Activated T-helper 2 cell treated with anti-CD3 and anti-CD28 coated beads, Interferon-gamma antibody, Interleukin-2, Interleukin-4, amounts not matched to agents 10 μg/mL and 5 μg/mL and 100 μg/mL, durations not matched to agents 14 hours and 24 hours and 36 hours (primary cell): Measurements from ENCODE around the gene PLPP6. TPM values are rescaled to one million over a fixed set of nuclear protein-coding genes. Genes with fewer than 3 reads are reported as not detected.

ENCODE experiments used
- DNase-seq: peaks from one replicate; pipeline ENCODE4 v3.0.0; 2021; ENCODE audit warnings: low spot score
- H3K27ac Mint-ChIP-seq: one replicate; pipeline ENCODE4 v1.8.0; 2021; ENCODE audit warnings: mixed read lengths
- H3K27me3 Mint-ChIP-seq: one replicate; pipeline ENCODE4 v1.8.0; 2021; ENCODE audit warnings: low read depth, mixed read lengths
- H3K36me3 Mint-ChIP-seq: one replicate; pipeline ENCODE4 v1.8.0; 2021; ENCODE audit warnings: low read depth, mixed read lengths
- H3K4me1 Mint-ChIP-seq: one replicate; pipeline ENCODE4 v1.8.0; 2021; ENCODE audit warnings: low read depth, mixed read lengths
- H3K4me3 Mint-ChIP-seq: one replicate; pipeline ENCODE4 v1.8.0; 2021; ENCODE audit warnings: low read depth, mild to moderate bottlenecking, moderate library complexity, mixed read lengths
- H3K9me3 Mint-ChIP-seq: one replicate; pipeline ENCODE4 v1.8.0; 2021; ENCODE audit warnings: mixed read lengths
- intact Hi-C: fragments of 100-400 bp; cut with micrococcal nuclease; formaldehyde crosslinking; loops from one replicate; pipeline ENCODE4 v1.15.1; 2023
- total RNA-seq: library from RNA; stranded (reverse); gene quantifications from 2 replicates; pipeline ENCODE4 v1.2.3, GENCODE V29; 2022

PLPP6 gene
- total RNA-seq, 1 donor from 2014 or later, result 5.9 TPM

DNA sequence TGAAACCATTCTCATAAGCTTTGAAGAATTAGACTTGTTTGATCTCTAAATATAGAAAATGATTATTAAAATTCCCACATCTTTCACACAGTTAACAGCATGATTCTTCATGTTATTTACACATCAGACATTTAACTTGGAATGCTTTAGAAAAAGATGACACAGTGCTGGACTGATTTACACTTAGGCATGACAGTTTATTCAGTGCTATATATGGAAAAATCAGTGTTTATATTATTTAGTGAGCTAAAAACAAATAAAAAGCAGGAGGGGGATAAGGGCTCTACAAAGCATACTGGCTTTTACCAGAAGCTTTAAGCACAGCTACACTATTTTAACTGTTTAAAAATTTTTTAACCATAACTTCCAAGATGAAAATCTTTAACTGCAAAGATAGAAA, 47.3 kb downstream of the PLPP6 start:
- H3K27me3 Mint-ChIP-seq, result no peaks in the 10 kb centered on the region
- DNase-seq, result no peak
- H3K4me3 Mint-ChIP-seq, result no peak overlapping the region
- H3K4me1 Mint-ChIP-seq, result peaks cover 11% of the 10 kb centered on the region
- intact Hi-C loops, result no loop called here
- H3K27ac Mint-ChIP-seq, result no peak overlapping the region
- peaks cover 57% of the 10 kb centered on the region for H3K36me3 Mint-ChIP-seq
- H3K9me3 Mint-ChIP-seq, result peaks cover 7% of the 10 kb centered on the region

DNA sequence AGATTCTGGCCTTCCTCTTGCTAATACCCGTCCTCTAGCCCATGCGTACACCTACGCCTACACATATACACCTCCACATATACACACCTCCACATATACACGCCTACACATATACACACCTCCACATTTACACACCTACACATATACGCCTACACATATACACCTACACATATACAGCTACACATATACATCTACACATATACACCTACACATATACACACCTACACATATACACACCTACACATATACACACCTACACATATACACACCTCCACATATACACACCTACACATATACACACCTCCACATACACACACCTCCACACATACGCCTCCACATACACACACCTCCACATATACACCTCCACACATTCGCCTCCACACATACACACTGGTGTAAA, 51.8 kb downstream of the PLPP6 start:
- intact Hi-C loops, result loop anchor here (2.0 kb wide), 1 partner anchor 25 kb away; no protein-coding TSS in a partner anchor
- Mint-ChIP-seq H3K27ac (peak overlapping the region; percentile 69), H3K9me3 (peaks cover 7% of the 10 kb centered on the region), H3K36me3 (peaks cover 52% of the 10 kb centered on the region), H3K4me3 (no peak overlapping the region), H3K4me1 (peaks cover 6% of the 10 kb centered on the region), H3K27me3 (no peaks in the 10 kb centered on the region)
- DNase-seq, result no peak

DNA sequence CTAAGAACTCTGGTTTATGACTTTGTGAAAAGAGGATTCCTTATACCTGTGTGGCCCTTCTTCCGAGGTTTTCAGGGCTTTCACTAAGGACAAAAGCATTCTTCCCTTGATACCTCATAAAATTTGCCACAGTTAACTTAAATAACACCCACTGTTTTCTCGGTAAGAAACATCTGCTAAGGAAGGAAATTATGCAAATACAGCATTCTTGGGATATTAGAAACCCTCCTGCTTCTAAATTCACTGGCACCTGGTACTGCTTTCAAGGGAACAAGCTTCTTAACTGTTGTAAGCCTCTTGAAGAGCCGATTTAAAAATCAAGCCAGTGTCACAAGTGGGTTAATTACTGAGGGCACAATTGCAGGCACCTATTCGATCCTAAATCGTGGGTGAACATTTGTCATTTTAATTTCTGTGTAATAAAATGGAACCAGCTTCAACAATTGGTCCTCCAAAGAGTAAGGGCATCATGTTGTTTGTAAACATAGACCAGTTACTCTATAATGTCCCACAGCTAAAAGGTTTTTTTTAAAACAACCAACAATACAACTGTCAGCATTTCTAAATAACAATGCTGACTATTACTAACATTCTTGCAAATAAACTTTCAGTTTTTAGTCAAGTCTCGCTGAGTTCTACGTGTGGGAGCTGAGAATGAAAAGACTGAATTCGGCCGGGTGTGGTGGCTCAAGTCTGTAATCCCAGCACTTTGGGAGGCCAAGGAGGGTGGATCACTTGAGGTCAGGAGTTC, 52.3 kb downstream of the PLPP6 start:
- Mint-ChIP-seq H3K36me3 (peaks cover 52% of the 10 kb centered on the region), H3K27me3 (no peaks in the 10 kb centered on the region), H3K4me1 (peaks cover 6% of the 10 kb centered on the region), H3K4me3 (no peak overlapping the region), H3K27ac (peak overlapping the region; percentile 69), H3K9me3 (peaks cover 7% of the 10 kb centered on the region)
- intact Hi-C loops, result no loop called here
- DNase-seq, result no peak

Other genes starting within 250 kb of the PLPP6 start
- 0.14 TPM in 1 of 2 replicates, not detected in the other for gene SLC1A1, start 171.8 kb upstream of the PLPP6 start, total RNA-seq
- 0.21 and 0.68 TPM in 2 replicates for gene SPATA6L, start 4.2 kb downstream of the PLPP6 start, total RNA-seq
- 10.0 and 10.2 TPM in 2 replicates for gene CDC37L1, start 17.3 kb downstream of the PLPP6 start, total RNA-seq
- gene AK3, start 78.9 kb downstream of the PLPP6 start, total RNA-seq, result 33.9 and 34.5 TPM in 2 replicates
- 34.5 and 36.3 TPM in 2 replicates for gene RCL1, start 130.7 kb downstream of the PLPP6 start, total RNA-seq